ENCODE results near the gene GRIA3. TPM values are rescaled to one million over a fixed set of nuclear protein-coding genes. Genes with fewer than 3 reads are reported as not detected.
"Not testable (repeated sequence)": the region's sequence is repeated elsewhere in the genome, so short reads cannot be mapped to it uniquely, and the experiment has no call there.

Gene GRIA3
- total RNA-seq, 1 experiment from 2014 or later, result 1.4 TPM

DNA sequence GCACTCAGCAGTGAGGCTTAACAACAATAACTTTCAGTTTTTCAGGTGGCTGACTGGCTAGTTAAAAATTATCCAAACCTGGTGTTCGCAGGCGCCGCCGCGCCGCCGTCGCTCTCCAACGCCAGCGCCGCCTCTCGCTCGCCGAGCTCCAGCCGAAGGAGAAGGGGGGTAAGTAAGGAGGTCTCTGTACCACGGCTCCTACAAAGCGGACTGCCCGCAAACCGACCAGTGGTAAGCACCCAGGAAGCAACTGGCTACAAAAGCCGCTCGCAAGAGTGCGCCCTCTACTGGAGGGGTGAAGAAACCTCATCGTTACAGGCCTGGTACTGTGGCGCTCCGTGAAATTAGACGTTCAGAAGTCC is 330.2 kb downstream of the GRIA3 start:
- H3K27me3 ChIP-seq (ENCODE audit: insufficient read depth, low read length); H2BK5ac ChIP-seq (ENCODE audit: insufficient read length, low read length); H3K4me3 Mint-ChIP-seq; H3K14ac ChIP-seq (ENCODE audit: insufficient read depth, low read length); H3T11ph ChIP-seq (ENCODE audit: low read length); H3K27me3 Mint-ChIP-seq (ENCODE audit: low read depth); H2BK120ac ChIP-seq (ENCODE audit: low read depth, low read length, poor library complexity, severe bottlenecking); H4K20me1 ChIP-seq (ENCODE audit: control insufficient read depth, insufficient read depth, insufficient read length); H3K79me1 ChIP-seq (ENCODE audit: insufficient read depth, low read depth, low read length, poor library complexity, severe bottlenecking); H3K9ac ChIP-seq (ENCODE audit: extremely low read depth, insufficient read length, low read length); H3K27ac Mint-ChIP-seq; H3K56ac ChIP-seq (ENCODE audit: insufficient read length, low read depth, low read length); H2AFZ ChIP-seq (ENCODE audit: low read length); H4K5ac ChIP-seq (ENCODE audit: insufficient read length, low read depth, low read length); DNase-seq; H3K4me1 ChIP-seq (ENCODE audit: insufficient read depth, low read length); H2BK12ac ChIP-seq (ENCODE audit: insufficient read length, low read depth, low read length); H2BK15ac ChIP-seq (ENCODE audit: low read depth, low read length); H3K23ac ChIP-seq (ENCODE audit: insufficient read length, low read depth, low read length); H3K4me2 ChIP-seq (ENCODE audit: insufficient read depth, insufficient read length, low read length); H4K91ac ChIP-seq (ENCODE audit: insufficient read length, low read depth, low read length); H2BK20ac ChIP-seq (ENCODE audit: low read depth, low read length, poor library complexity, severe bottlenecking); H3K18ac ChIP-seq (ENCODE audit: insufficient read length, low read depth, low read length); H3K27ac ChIP-seq (ENCODE audit: insufficient read length, low read depth, low read length); H3K79me2 ChIP-seq (ENCODE audit: insufficient read depth, low read length); H3K4me1 Mint-ChIP-seq; H3K4ac ChIP-seq (ENCODE audit: low read depth, low read length); H3K23me2 ChIP-seq (ENCODE audit: insufficient read length, low read depth, low read length, poor library complexity, severe bottlenecking); H2AK5ac ChIP-seq (ENCODE audit: insufficient read length, low read length); H4K8ac ChIP-seq (replicated peaks; ENCODE audit: insufficient read length, low read depth, low read length): not testable (repeated sequence)
- Mint-ChIP-seq H3K36me3 (ENCODE audit: insufficient read depth in 1 of 3, low read depth in 3 of 3) (peaks cover 11 to 18% (median 14%) of the 10 kb centered on the region in 3 experiments), H3K9me3 (peaks cover 25 to 62% of the 10 kb centered on the region in 2 experiments)
- TF ChIP-seq, protein P1, sequence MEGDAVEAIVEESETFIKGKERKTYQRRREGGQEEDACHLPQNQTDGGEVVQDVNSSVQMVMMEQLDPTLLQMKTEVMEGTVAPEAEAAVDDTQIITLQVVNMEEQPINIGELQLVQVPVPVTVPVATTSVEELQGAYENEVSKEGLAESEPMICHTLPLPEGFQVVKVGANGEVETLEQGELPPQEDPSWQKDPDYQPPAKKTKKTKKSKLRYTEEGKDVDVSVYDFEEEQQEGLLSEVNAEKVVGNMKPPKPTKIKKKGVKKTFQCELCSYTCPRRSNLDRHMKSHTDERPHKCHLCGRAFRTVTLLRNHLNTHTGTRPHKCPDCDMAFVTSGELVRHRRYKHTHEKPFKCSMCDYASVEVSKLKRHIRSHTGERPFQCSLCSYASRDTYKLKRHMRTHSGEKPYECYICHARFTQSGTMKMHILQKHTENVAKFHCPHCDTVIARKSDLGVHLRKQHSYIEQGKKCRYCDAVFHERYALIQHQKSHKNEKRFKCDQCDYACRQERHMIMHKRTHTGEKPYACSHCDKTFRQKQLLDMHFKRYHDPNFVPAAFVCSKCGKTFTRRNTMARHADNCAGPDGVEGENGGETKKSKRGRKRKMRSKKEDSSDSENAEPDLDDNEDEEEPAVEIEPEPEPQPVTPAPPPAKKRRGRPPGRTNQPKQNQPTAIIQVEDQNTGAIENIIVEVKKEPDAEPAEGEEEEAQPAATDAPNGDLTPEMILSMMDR (conservative IDR thresholded peaks at IDR 0.05), result peak; percentile 36
- H3K9me3 ChIP-seq (ENCODE audit: control insufficient read depth, low read depth, low read length), result peaks cover 38% of the 10 kb centered on the region
- no CpG with 5 or more reads among the region's 26 CpGs for WGBS (ENCODE audit: extremely low coverage, insufficient read length, low lambda C conversion rate)

Data from H9 (cell line).